Suprapubic skin (tissue), 4 donors: ENCODE results near the gene NIPAL1. TPM values are rescaled to one million over a fixed set of nuclear protein-coding genes. Genes with fewer than 3 reads are reported as not detected.

ENCODE experiments used
- total RNA-seq, 4 donors: library from RNA; depleted of rRNA; stranded (reverse); fragments of >200 nt; gene quantifications; one replicate each; pipeline ENCODE4 v1.1.0, GENCODE V29; 2016

The NIPAL1 gene
- total RNA-seq, 4 donors from 2014 or later, result 19.2 to 55.6 (median 27.2) TPM

Other genes with a start within 250 kb of the NIPAL1 start
- 1 to 10 TPM; 1.2 to 6.1 (median 2.5) TPM for gene CORIN, start 178.7 kb upstream of the NIPAL1 start, total RNA-seq
- gene NFXL1, start 102.2 kb upstream of the NIPAL1 start, total RNA-seq, result 10 to 100 TPM; 10.8 to 21.6 (median 16.3) TPM
- gene CNGA1, start 91 bp upstream of the NIPAL1 start, total RNA-seq, result 10 to 100 TPM in 1 of 4 donors, 1 to 10 TPM in 3; 1.7 to 12.5 (median 5.5) TPM
- 1 to 10 TPM; 1.6 to 6.8 (median 3.3) TPM for gene TXK, start 117.5 kb downstream of the NIPAL1 start, total RNA-seq